ENCODE results near the gene PCDHB16. TPM values are rescaled to one million over a fixed set of nuclear protein-coding genes. Genes with fewer than 3 reads are reported as not detected.
"Not testable (repeated sequence)": the region's sequence is repeated elsewhere in the genome, so short reads cannot be mapped to it uniquely, and the experiment has no call there.

PCDHB16 gene
- total and polyA plus RNA-seq, 4 donors, result 0.09 to 0.31 (median 0.15) TPM

DNA sequence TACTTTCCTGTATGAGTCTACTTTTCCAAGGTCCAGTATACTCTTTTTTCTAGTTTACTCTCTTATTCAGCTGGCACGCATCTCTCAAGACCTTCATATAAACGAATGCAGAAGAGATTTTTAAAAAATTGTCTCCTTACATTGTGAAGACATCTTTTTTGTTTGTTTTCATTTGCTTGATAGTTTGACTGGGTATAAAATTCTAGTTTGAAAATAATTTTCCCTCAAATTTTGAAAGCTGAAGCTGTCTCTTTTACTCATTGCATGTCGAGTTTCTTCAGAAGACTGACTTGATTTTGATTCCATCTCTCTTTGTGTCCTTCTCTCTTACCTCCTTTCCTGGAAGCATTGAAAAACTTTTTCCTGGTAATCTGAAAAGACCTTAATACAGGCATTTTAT, 14.2 kb downstream of the PCDHB16 start:
- peaks cover 21 to 49% (median 30%) of the 10 kb centered on the region in 4 donors for H3K9me3 ChIP-seq (ENCODE audit: control insufficient read depth in 4 of 4, low read length in 3 of 4)
- 33% methylated on average over 3 of the region's 3 CpGs for WGBS

DNA sequence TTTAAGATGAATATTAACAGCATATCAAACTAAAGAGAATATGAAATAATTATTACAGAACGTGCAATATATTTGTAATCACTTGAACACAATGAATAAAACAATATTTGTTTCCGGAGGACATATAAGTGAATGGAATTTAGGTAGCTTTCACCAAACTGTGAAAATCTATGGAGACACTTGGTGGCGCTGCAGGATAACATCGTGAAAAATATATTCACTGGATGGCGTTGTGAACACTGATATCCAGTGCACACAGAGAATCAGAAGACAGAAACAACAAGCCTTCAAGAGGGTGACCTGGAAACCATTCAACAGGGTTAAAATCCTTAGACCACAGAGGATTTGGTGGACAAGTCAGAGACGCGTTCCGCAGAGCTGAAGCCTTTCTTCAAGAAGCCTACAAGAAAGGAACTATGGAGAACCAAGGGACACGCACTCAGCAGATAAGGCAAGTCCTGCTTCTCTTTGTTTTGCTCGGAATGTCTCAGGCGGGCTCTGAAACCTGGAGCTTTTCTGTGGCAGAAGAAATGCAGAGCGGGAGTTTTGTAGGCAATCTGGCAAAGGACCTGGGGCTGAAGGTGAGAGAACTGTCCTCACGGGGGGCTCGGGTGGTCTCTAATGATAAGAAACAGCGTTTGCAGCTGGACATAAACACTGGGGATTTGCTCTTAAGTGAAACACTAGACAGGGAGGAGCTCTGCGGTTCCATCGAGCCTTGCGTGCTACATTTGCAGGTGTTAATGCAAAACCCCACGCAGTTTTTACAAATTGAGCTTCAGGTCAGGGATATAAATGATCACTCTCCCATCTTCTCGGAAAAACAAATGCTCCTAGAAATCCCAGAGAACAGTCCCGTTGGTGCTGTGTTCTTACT, 17.4 kb downstream of the PCDHB16 start, which contains the start of gene PCDHB11:
TSS of gene PCDHB11 (plus strand) at position 269 of the 877 bp plus-strand sequence. CDS start at position 417, 148 bp downstream.
- peaks cover 20 to 45% (median 26%) of the 10 kb centered on the region in 4 donors for H3K9me3 ChIP-seq (ENCODE audit: control insufficient read depth in 4 of 4, low read length in 3 of 4)
- 28% methylated on average over 21 of the region's 21 CpGs for WGBS
- no peak within 1 kb of the TSS for H3K9ac ChIP-seq (ENCODE audit: low read depth in 1 of 2, low read length in 2 of 2)

More for the DNA sequence above, 14.2 kb downstream of the PCDHB16 start:
- Histone ChIP-seq H3K27ac (ENCODE audit: low read depth in 1 of 2, low read length in 2 of 2) (no peak overlapping the region), H3K36me3 (ENCODE audit: control insufficient read depth in 4 of 4, insufficient read depth in 3 of 4, low read depth in 1 of 4, low read length in 3 of 4) (no peaks in the 10 kb centered on the region), H3K4me3 (ENCODE audit: low read depth in 1 of 3, low read length in 3 of 3) (no peak overlapping the region), H3K27me3 (ENCODE audit: control insufficient read depth in 4 of 4, insufficient read depth in 4 of 4, low read length in 3 of 4) (no peaks in the 10 kb centered on the region), H3K4me1 (ENCODE audit: control insufficient read depth in 4 of 4, insufficient read depth in 4 of 4, low read length in 3 of 4) (no peaks in the 10 kb centered on the region), H3K9ac (ENCODE audit: low read depth in 1 of 2, low read length in 2 of 2) (no peak overlapping the region)
- TF ChIP-seq RAD21 (IDR thresholded peaks at IDR 0.05), result no peak
- TF ChIP-seq JUND (IDR thresholded peaks at IDR 0.05), result no peak
- TF ChIP-seq, protein P1, sequence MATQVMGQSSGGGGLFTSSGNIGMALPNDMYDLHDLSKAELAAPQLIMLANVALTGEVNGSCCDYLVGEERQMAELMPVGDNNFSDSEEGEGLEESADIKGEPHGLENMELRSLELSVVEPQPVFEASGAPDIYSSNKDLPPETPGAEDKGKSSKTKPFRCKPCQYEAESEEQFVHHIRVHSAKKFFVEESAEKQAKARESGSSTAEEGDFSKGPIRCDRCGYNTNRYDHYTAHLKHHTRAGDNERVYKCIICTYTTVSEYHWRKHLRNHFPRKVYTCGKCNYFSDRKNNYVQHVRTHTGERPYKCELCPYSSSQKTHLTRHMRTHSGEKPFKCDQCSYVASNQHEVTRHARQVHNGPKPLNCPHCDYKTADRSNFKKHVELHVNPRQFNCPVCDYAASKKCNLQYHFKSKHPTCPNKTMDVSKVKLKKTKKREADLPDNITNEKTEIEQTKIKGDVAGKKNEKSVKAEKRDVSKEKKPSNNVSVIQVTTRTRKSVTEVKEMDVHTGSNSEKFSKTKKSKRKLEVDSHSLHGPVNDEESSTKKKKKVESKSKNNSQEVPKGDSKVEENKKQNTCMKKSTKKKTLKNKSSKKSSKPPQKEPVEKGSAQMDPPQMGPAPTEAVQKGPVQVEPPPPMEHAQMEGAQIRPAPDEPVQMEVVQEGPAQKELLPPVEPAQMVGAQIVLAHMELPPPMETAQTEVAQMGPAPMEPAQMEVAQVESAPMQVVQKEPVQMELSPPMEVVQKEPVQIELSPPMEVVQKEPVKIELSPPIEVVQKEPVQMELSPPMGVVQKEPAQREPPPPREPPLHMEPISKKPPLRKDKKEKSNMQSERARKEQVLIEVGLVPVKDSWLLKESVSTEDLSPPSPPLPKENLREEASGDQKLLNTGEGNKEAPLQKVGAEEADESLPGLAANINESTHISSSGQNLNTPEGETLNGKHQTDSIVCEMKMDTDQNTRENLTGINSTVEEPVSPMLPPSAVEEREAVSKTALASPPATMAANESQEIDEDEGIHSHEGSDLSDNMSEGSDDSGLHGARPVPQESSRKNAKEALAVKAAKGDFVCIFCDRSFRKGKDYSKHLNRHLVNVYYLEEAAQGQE (IDR thresholded peaks at IDR 0.05), result no peak
- TF ChIP-seq, protein P2, sequence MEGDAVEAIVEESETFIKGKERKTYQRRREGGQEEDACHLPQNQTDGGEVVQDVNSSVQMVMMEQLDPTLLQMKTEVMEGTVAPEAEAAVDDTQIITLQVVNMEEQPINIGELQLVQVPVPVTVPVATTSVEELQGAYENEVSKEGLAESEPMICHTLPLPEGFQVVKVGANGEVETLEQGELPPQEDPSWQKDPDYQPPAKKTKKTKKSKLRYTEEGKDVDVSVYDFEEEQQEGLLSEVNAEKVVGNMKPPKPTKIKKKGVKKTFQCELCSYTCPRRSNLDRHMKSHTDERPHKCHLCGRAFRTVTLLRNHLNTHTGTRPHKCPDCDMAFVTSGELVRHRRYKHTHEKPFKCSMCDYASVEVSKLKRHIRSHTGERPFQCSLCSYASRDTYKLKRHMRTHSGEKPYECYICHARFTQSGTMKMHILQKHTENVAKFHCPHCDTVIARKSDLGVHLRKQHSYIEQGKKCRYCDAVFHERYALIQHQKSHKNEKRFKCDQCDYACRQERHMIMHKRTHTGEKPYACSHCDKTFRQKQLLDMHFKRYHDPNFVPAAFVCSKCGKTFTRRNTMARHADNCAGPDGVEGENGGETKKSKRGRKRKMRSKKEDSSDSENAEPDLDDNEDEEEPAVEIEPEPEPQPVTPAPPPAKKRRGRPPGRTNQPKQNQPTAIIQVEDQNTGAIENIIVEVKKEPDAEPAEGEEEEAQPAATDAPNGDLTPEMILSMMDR (IDR thresholded peaks at IDR 0.05; ENCODE audit: low read depth, low read length, missing input control), result no peak
- TF ChIP-seq FOXA2 (IDR thresholded peaks at IDR 0.05), result no peak
- no peak for TF ChIP-seq YY1 (IDR thresholded peaks at IDR 0.05)
- DNase-seq (ENCODE audit: low spot score), result no peak

DNA sequence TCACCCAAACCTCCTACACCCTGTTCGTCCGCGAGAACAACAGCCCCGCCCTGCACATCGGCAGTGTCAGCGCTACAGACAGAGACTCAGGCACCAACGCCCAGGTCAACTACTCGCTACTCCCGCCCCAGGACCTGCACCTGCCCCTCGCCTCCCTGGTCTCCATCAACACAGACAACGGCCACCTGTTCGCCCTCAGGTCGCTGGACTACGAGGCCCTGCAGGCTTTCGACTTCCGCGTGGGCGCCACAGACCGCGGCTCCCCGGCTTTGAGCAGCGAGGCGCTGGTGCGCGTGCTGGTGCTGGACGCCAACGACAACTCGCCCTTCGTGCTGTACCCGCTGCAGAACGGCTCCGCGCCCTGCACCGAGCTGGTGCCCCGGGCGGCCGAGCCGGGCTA, 18.9 kb downstream of the PCDHB16 start:
- H3K9ac ChIP-seq (ENCODE audit: low read depth in 1 of 2, low read length in 2 of 2); DNase-seq (ENCODE audit: low spot score); H3K36me3 ChIP-seq (ENCODE audit: control insufficient read depth in 4 of 4, insufficient read depth in 3 of 4, low read depth in 1 of 4, low read length in 3 of 4); H3K27me3 ChIP-seq (ENCODE audit: control insufficient read depth in 4 of 4, insufficient read depth in 4 of 4, low read length in 3 of 4); H3K4me3 ChIP-seq (ENCODE audit: low read depth in 1 of 3, low read length in 3 of 3); H3K4me1 ChIP-seq (ENCODE audit: control insufficient read depth in 4 of 4, insufficient read depth in 4 of 4, low read length in 3 of 4); H3K27ac ChIP-seq (ENCODE audit: low read depth in 1 of 2, low read length in 2 of 2): not testable (repeated sequence)
- 26% methylated on average over 28 of the region's 38 CpGs for WGBS
- H3K9me3 ChIP-seq (ENCODE audit: control insufficient read depth in 4 of 4, low read length in 3 of 4), result peaks cover 18 to 38% (median 25%) of the 10 kb centered on the region in 4 donors

More for the DNA sequence above, 17.4 kb downstream of the PCDHB16 start, which contains the start of gene PCDHB11:
- H3K4me3 ChIP-seq (ENCODE audit: low read depth in 1 of 3, low read length in 3 of 3), result no peak within 1 kb of the TSS
- TF ChIP-seq, protein P3, sequence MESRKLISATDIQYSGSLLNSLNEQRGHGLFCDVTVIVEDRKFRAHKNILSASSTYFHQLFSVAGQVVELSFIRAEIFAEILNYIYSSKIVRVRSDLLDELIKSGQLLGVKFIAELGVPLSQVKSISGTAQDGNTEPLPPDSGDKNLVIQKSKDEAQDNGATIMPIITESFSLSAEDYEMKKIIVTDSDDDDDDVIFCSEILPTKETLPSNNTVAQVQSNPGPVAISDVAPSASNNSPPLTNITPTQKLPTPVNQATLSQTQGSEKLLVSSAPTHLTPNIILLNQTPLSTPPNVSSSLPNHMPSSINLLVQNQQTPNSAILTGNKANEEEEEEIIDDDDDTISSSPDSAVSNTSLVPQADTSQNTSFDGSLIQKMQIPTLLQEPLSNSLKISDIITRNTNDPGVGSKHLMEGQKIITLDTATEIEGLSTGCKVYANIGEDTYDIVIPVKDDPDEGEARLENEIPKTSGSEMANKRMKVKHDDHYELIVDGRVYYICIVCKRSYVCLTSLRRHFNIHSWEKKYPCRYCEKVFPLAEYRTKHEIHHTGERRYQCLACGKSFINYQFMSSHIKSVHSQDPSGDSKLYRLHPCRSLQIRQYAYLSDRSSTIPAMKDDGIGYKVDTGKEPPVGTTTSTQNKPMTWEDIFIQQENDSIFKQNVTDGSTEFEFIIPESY (IDR thresholded peaks at IDR 0.05), result no peak
- TF ChIP-seq, protein P4, sequence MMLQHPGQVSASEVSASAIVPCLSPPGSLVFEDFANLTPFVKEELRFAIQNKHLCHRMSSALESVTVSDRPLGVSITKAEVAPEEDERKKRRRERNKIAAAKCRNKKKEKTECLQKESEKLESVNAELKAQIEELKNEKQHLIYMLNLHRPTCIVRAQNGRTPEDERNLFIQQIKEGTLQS (IDR thresholded peaks at IDR 0.05), result no peak
- no peak for TF ChIP-seq SP1 (IDR thresholded peaks at IDR 0.05)
- H3K27ac ChIP-seq (ENCODE audit: low read depth in 1 of 2, low read length in 2 of 2), result no peak within 1 kb of the TSS
- no peaks in the 10 kb centered on the region for H3K36me3 ChIP-seq (ENCODE audit: control insufficient read depth in 4 of 4, insufficient read depth in 3 of 4, low read depth in 1 of 4, low read length in 3 of 4)
- H3K27me3 ChIP-seq (ENCODE audit: control insufficient read depth in 4 of 4, insufficient read depth in 4 of 4, low read length in 3 of 4), result no peaks in the 10 kb centered on the region
- no peak for DNase-seq (ENCODE audit: low spot score)
- no peaks in the 10 kb centered on the region for H3K4me1 ChIP-seq (ENCODE audit: control insufficient read depth in 4 of 4, insufficient read depth in 4 of 4, low read length in 3 of 4)

DNA sequence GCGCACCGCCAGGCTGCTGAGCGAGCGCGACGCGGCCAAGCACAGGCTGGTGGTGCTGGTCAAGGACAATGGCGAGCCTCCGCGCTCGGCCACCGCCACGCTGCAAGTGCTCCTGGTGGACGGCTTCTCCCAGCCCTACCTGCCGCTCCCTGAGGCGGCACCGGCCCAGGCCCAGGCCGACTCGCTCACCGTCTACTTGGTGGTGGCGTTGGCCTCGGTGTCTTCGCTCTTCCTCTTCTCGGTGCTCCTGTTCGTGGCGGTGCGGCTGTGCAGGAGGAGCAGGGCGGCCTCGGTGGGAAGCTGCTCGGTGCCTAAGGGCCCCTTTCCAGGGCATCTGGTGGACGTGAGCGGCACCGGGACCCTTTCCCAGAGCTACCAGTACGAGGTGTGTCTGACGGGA, 19.5 kb downstream of the PCDHB16 start:
- DNase-seq (ENCODE audit: low spot score); H3K4me1 ChIP-seq (ENCODE audit: control insufficient read depth in 4 of 4, insufficient read depth in 4 of 4, low read length in 3 of 4); H3K9ac ChIP-seq (ENCODE audit: low read depth in 1 of 2, low read length in 2 of 2); H3K27me3 ChIP-seq (ENCODE audit: control insufficient read depth in 4 of 4, insufficient read depth in 4 of 4, low read length in 3 of 4); H3K4me3 ChIP-seq (ENCODE audit: low read depth in 1 of 3, low read length in 3 of 3); H3K36me3 ChIP-seq (ENCODE audit: control insufficient read depth in 4 of 4, insufficient read depth in 3 of 4, low read depth in 1 of 4, low read length in 3 of 4); H3K27ac ChIP-seq (ENCODE audit: low read depth in 1 of 2, low read length in 2 of 2): not testable (repeated sequence)
- 31% methylated on average over 29 of the region's 35 CpGs for WGBS
- H3K9me3 ChIP-seq (ENCODE audit: control insufficient read depth in 4 of 4, low read length in 3 of 4), result peaks cover 16 to 32% (median 24%) of the 10 kb centered on the region in 4 donors
